Body of pancreas (tissue), 4 donors: ENCODE measurements around the gene RARS2. TPM values are rescaled to one million over a fixed set of nuclear protein-coding genes. Genes with fewer than 3 reads are reported as not detected.
A peak's percentile ranks its signal among the peaks of the same experiment; 100 is the strongest.

Source experiments
- ATAC-seq: fragments of 150-250 bp; one replicate; pipeline ENCODE4 v1.9.1; 2016
- DNase-seq, 4 donors: peaks; one replicate each; pipeline ENCODE4 v3.0.0-alpha.2; 2019
- H3K27ac ChIP-seq, 4 donors: fragments of 200-600 bp; sonication (generic); 1 replicate in 3 of 4; 2 replicates in 1 of 4; pipeline versions ENCODE4 v1.5.1 to v1.6.1; 2016 to 2019; ENCODE audit warnings: mild to moderate bottlenecking in 1 of 4, mixed read lengths in 1 of 4, moderate library complexity in 1 of 4
- H3K27me3 ChIP-seq, 2 donors: fragments of 200-600 bp; sonication (generic); one replicate each; pipeline ENCODE4 v1.6.0; 2016; ENCODE audit warnings: mild to moderate bottlenecking in 1 of 2
- H3K36me3 ChIP-seq, 2 donors: fragments of 200-600 bp; sonication (generic); replicated peaks in 1 of 2; 2 replicates each; pipeline ENCODE4 v1.5.1; 2016; ENCODE audit warnings: low read depth in 2 of 2; ENCODE audit not compliant: insufficient read depth in 1 of 2
- H3K4me1 ChIP-seq: fragments of 200-600 bp; sonication (generic); one replicate; pipeline ENCODE4 v1.6.0; 2016
- H3K4me3 ChIP-seq, 2 donors: fragments of 200-600 bp; sonication (generic); 1 replicate in 1 of 2; 2 replicates in 1 of 2; pipeline ENCODE4 v1.5.1; 2016 to 2019
- H3K9me3 ChIP-seq, 3 donors: fragments of 200-600 bp; sonication (generic); 1 replicate in 2 of 3; 2 replicates in 1 of 3; pipeline ENCODE4 v1.5.1; 2016
- POLR2A ChIP-seq, 3 donors: fragments of 450-650 bp; IDR thresholded peaks; one replicate each; pipeline ENCODE4 v1.6.1; 2016; ENCODE audit warnings: antibody characterized with exemption in 3 of 3, mild to moderate bottlenecking in 2 of 3
- WGBS, 2 donors: methylation state at CpG; one replicate each; pipeline ENCODE4 v1.1.5; 2017; 5-methylcytosine and 5-hydroxymethylcytosine counted together
- intact Hi-C: fragments of 100-400 bp; cut with DNase I; formaldehyde crosslinking; loops from one replicate; pipeline ENCODE4 v1.15.1; 2023
- total RNA-seq, 2 donors: library from RNA; depleted of rRNA; stranded (reverse); fragments of >200 nt; gene quantifications; one replicate each; pipeline ENCODE4 v1.1.0, GENCODE V29; 2016
- TF ChIP-seq, protein P1 (sequence below), 7 experiments: fragments of 450-650 bp in 4 of 7; fragments of 200-600 bp in 3 of 7; sonication (generic) in 3 of 7; IDR thresholded peaks; one replicate each; pipeline ENCODE4 v1.5.1; 2016 to 2019; ENCODE audit warnings: antibody characterized with exemption in 7 of 7

Gene RARS2
- total RNA-seq, 2 donors from 2014 or later: 7.3 to 15.8 TPM

DNA sequence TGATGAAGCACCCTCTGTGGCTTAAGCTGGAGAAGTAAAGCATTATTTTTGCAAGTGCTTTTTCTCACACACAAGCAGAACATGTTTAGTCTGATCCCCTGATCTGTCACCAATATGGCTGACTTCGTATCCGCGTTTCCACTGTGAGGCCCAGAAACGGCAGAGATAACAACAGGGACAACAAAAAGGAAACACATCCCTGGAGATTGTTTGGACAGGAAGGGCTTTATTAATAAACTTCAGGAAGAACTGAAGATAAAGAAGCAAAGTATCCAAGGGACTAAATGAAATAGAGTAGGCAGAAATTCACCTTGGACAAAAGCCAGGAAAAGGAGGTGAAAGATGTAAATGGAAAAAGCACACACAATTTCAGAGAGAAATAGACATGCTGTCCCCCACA, 49.2 kb downstream of the RARS2 start:
- no peak overlapping the region for H3K4me3 ChIP-seq
- intact Hi-C loops: no loop called here
- no peak overlapping the region for H3K27ac ChIP-seq
- no peaks in the 10 kb centered on the region for H3K4me1 ChIP-seq
- H3K36me3 ChIP-seq: peaks cover 4 to 11% of the 10 kb centered on the region in 2 donors
- H3K9me3 ChIP-seq: no peaks in the 10 kb centered on the region
- DNase-seq (no peak), ATAC-seq (no peak)
- no peak for TF ChIP-seq POLR2A (IDR thresholded peaks at IDR 0.05)
- TF ChIP-seq, protein P1, sequence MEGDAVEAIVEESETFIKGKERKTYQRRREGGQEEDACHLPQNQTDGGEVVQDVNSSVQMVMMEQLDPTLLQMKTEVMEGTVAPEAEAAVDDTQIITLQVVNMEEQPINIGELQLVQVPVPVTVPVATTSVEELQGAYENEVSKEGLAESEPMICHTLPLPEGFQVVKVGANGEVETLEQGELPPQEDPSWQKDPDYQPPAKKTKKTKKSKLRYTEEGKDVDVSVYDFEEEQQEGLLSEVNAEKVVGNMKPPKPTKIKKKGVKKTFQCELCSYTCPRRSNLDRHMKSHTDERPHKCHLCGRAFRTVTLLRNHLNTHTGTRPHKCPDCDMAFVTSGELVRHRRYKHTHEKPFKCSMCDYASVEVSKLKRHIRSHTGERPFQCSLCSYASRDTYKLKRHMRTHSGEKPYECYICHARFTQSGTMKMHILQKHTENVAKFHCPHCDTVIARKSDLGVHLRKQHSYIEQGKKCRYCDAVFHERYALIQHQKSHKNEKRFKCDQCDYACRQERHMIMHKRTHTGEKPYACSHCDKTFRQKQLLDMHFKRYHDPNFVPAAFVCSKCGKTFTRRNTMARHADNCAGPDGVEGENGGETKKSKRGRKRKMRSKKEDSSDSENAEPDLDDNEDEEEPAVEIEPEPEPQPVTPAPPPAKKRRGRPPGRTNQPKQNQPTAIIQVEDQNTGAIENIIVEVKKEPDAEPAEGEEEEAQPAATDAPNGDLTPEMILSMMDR (IDR thresholded peaks at IDR 0.05): no peak
- 60 to 83% methylated on average over 4 of the region's 4 CpGs for WGBS, 2 donors
- no peaks in the 10 kb centered on the region for H3K27me3 ChIP-seq

DNA sequence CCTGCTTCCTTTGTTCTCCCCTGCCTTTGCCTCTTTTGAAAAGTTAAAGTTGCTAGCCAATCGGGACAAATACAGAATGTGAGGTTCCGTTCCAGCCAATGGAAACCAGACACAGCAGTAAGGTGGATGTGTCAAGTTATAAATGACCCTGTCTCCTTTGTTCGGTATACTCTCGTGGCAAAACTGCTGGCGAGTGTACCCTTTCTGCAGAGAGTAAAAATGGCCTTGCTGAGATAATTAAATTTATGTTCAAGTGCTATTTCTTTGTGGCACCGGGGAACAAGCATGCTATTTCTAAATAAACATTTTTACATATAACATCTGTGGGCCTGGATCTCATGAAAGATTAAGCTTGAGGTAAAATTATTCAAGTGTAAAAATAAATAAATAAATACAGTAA, 50.2 kb downstream of the RARS2 start:
- 87 to 90% methylated on average over 6 of the region's 6 CpGs for WGBS, 2 donors
- Histone ChIP-seq H3K4me1 (no peaks in the 10 kb centered on the region), H3K36me3 (peaks cover 4% of the 10 kb centered on the region in 2 donors), H3K4me3 (no peak overlapping the region), H3K27ac (no peak overlapping the region), H3K9me3 (no peaks in the 10 kb centered on the region), H3K27me3 (no peaks in the 10 kb centered on the region)
- intact Hi-C loops: no loop called here
- ATAC-seq (no peak), DNase-seq (no peak)
- TF ChIP-seq, protein P1 (IDR thresholded peaks at IDR 0.05): no peak
- no peak for TF ChIP-seq POLR2A (IDR thresholded peaks at IDR 0.05)

DNA sequence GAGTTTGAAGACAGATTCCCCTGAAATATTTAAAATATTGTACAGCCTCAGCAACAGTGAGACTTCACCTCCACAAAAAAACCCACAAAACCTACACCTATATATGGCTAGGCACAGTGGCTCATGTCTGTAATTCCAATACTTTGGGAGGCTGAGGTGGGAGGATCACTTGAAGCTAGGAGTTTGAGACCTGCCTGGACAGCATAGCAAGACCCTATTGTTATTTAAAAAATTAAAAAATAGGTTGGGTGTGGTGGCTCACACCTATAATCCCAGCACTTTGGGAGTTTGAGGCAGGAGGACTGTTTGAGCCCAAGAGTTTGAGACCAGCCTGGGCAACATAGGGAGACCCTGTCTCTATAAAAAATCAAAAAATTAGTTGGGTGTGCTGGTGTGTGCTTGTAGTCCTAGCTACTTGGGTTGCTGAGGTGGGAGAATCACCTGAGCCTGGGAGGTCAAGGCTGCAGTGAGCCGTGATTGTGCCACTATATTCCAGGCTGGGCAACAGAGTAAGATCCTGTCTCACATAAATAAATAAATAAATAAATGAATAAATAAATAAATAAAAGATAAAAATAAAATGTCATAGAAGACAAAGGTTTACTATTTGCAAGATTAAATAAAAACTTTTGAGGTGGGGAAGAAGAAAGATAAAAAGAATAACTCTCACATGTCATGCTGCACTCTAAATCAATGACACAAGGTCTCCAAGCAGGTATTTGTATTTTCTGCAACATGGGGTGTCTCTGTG, 51.1 kb downstream of the RARS2 start:
- ATAC-seq (no peak), DNase-seq (no peak)
- Histone ChIP-seq H3K27ac (no peak overlapping the region), H3K27me3 (no peaks in the 10 kb centered on the region), H3K9me3 (no peaks in the 10 kb centered on the region), H3K4me1 (no peaks in the 10 kb centered on the region), H3K36me3 (peaks cover 2 to 4% of the 10 kb centered on the region in 2 donors), H3K4me3 (no peak overlapping the region)
- intact Hi-C loops: no loop called here
- TF ChIP-seq, protein P1 (IDR thresholded peaks at IDR 0.05): no peak
- no peak for TF ChIP-seq POLR2A (IDR thresholded peaks at IDR 0.05)
- 96 to 100% methylated on average over 1 of the region's 1 CpG for WGBS, 2 donors

DNA sequence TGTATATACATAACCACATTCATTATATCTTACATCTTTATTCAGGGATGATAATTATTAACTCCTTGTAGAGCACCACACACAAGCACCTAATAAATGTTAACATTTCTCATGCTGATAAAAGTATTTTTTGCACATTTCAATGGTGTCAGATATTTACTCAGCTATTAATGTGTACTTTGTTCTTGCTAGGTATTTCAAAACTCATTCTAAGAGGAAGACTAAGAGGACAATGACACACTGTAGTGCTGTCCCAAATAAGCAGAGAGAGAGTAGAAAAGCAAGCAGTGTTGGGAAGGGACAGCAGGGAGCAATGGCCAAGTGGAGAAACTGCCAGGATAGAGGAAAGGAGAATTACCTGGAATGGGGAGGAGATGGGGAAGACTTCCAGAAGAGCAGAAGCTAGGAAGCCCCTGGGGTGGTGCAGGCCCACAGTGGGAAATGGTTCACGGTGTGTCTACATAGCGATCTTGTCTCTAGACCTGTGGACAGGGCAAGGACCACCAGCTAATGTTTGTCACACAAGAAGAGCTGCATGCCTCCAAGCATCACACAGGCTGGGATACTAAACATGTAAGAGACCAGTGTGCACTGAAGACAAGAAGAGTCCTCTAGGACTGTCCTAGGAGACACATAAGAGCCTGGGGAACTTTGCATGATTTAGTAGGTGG, 55.3 kb downstream of the RARS2 start:
- DNase-seq: no peak
- TF ChIP-seq POLR2A (IDR thresholded peaks at IDR 0.05): no peak
- TF ChIP-seq, protein P1 (IDR thresholded peaks at IDR 0.05): no peak
- no peaks in the 10 kb centered on the region for H3K4me1 ChIP-seq
- no peaks in the 10 kb centered on the region for H3K9me3 ChIP-seq
- peak overlapping the region in 1 of 4 donors; percentile 26 for H3K27ac ChIP-seq
- 78 to 88% methylated on average over 2 of the region's 2 CpGs for WGBS, 2 donors
- H3K36me3 ChIP-seq: peaks cover 4 to 5% of the 10 kb centered on the region in 2 donors
- ATAC-seq: peak; percentile 63
- intact Hi-C loops: no loop called here
- no peaks in the 10 kb centered on the region for H3K27me3 ChIP-seq
- H3K4me3 ChIP-seq: no peak overlapping the region
